ENCODE results near the gene TGM4. TPM values are rescaled to one million over a fixed set of nuclear protein-coding genes. Genes with fewer than 3 reads are reported as not detected.

TGM4 gene
- total and polyA plus RNA-seq, 9 of the 15 experiments (the other 6 are each of a cell fraction or from before 2014, with no cell fraction given), result not detected

GRCh38 chr3:44929782-44930181, 55.4 kb downstream of the TGM4 start:
- intact Hi-C loops (cut with micrococcal nuclease) (no loop called here), in situ Hi-C loops (cut with MboI) (no loop called here)
- no peak overlapping the region for H3K4me2 ChIP-seq (ENCODE audit: insufficient read depth, low read length)
- BruUV-seq (replicated peaks), result no TSS peak
- no peak for ATAC-seq
- DNase-seq (ENCODE audit: extremely low read depth in 1 of 4, low spot score in 3 of 4), result no peak
- no peak overlapping the region for H3K27ac ChIP-seq (ENCODE audit: extremely low read depth, low read depth, low read length)
- H4K20me1 ChIP-seq (replicated peaks; ENCODE audit: control insufficient read depth, insufficient read depth, low read length), result no peaks in the 10 kb centered on the region
- H3K9me1 ChIP-seq (ENCODE audit: control insufficient read depth, insufficient read depth, low read length), result peaks cover 3% of the 10 kb centered on the region
- H3K79me2 ChIP-seq (ENCODE audit: control insufficient read depth, insufficient read depth, low read length), result no peaks in the 10 kb centered on the region
- no peaks in the 10 kb centered on the region for H3K27me3 ChIP-seq (ENCODE audit: control insufficient read depth in 2 of 2, insufficient read depth in 2 of 2, low read length in 2 of 2)
- no peak overlapping the region for H2AFZ ChIP-seq (ENCODE audit: low read depth, low read length)
- H3K9ac ChIP-seq (ENCODE audit: insufficient read depth in 1 of 2, low read depth in 2 of 2, low read length in 2 of 2), result peak overlapping the region in 1 of 2 experiments; percentile 23; a peak in 1 of 4 replicates
- peaks cover 67% of the 10 kb centered on the region for H3K36me3 ChIP-seq (ENCODE audit: control insufficient read depth, insufficient read depth, low read length)
- no peaks in the 10 kb centered on the region for H3K9me3 ChIP-seq (replicated peaks; ENCODE audit: control insufficient read depth, insufficient read depth, low read depth, low read length)
- FAIRE-seq, result no peak
- TF ChIP-seq ZBTB26 (CRISPR knock-in tag; IDR thresholded peaks at IDR 0.05) (no peak), CCAR2 (IDR thresholded peaks at IDR 0.05; ENCODE audit: low read depth, low read length) (no peak), POLR2G (IDR thresholded peaks at IDR 0.05; ENCODE audit: low read depth, low read length) (no peak), KDM2B (CRISPR knock-in tag; IDR thresholded peaks at IDR 0.05) (no peak), PHF8 (IDR thresholded peaks at IDR 0.05; ENCODE audit: borderline replicate concordance, low read length) (no peak), CC2D1A (IDR thresholded peaks at IDR 0.05) (no peak), HMG20A (CRISPR knock-in tag; conservative IDR thresholded peaks at IDR 0.05) (no peak), MCM5 (IDR thresholded peaks at IDR 0.05; ENCODE audit: low read depth) (no peak), E2F3 (CRISPR knock-in tag; IDR thresholded peaks at IDR 0.05) (no peak), ZNF408 (CRISPR knock-in tag; IDR thresholded peaks at IDR 0.05; ENCODE audit: low read depth) (no peak), PCBP1 (IDR thresholded peaks at IDR 0.05; ENCODE audit: low read depth, low read length, poor library complexity, severe bottlenecking) (no peak), CTCF (IDR thresholded peaks at IDR 0.05 in 2 of 3, conservative IDR thresholded peaks at IDR 0.05 in 1 of 3; ENCODE audit: insufficient read depth in 2 of 3, low read depth in 1 of 3, low read length in 3 of 3) (no peak)
- TF ChIP-seq, protein P1, sequence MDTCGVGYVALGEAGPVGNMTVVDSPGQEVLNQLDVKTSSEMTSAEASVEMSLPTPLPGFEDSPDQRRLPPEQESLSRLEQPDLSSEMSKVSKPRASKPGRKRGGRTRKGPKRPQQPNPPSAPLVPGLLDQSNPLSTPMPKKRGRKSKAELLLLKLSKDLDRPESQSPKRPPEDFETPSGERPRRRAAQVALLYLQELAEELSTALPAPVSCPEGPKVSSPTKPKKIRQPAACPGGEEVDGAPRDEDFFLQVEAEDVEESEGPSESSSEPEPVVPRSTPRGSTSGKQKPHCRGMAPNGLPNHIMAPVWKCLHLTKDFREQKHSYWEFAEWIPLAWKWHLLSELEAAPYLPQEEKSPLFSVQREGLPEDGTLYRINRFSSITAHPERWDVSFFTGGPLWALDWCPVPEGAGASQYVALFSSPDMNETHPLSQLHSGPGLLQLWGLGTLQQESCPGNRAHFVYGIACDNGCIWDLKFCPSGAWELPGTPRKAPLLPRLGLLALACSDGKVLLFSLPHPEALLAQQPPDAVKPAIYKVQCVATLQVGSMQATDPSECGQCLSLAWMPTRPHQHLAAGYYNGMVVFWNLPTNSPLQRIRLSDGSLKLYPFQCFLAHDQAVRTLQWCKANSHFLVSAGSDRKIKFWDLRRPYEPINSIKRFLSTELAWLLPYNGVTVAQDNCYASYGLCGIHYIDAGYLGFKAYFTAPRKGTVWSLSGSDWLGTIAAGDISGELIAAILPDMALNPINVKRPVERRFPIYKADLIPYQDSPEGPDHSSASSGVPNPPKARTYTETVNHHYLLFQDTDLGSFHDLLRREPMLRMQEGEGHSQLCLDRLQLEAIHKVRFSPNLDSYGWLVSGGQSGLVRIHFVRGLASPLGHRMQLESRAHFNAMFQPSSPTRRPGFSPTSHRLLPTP (IDR thresholded peaks at IDR 0.05; ENCODE audit: borderline replicate concordance, extremely low read depth, insufficient read length), result no peak
- CTCF ChIA-PET (ENCODE audit: low intra/inter-chr PET ratio), result no interaction called here
- no peak overlapping the region for H3K4me3 ChIP-seq
- POLR2A ChIA-PET, result interaction anchor here (0.5 to 1.1 kb wide), 2 partner anchors 9 to 11 kb away, joined by 3 read pairs; no protein-coding TSS in a partner anchor
- 92% methylated on average over 5 of the region's 5 CpGs for WGBS (ENCODE audit: insufficient coverage, low coverage, missing lambda C conversion rate)
- peaks cover 9 to 16% of the 10 kb centered on the region in 2 experiments; a peak in 4 of 5 replicates for H3K4me1 ChIP-seq (replicated peaks in 1 of 2; ENCODE audit: control insufficient read depth in 2 of 2, insufficient read depth in 2 of 2, low read length in 2 of 2)
